ENCODE data around the gene IL1F10.
"Not testable (repeated sequence)": the region's sequence is repeated elsewhere in the genome, so short reads cannot be mapped to it uniquely, and the experiment has no call there.

The IL1F10 gene

DNA sequence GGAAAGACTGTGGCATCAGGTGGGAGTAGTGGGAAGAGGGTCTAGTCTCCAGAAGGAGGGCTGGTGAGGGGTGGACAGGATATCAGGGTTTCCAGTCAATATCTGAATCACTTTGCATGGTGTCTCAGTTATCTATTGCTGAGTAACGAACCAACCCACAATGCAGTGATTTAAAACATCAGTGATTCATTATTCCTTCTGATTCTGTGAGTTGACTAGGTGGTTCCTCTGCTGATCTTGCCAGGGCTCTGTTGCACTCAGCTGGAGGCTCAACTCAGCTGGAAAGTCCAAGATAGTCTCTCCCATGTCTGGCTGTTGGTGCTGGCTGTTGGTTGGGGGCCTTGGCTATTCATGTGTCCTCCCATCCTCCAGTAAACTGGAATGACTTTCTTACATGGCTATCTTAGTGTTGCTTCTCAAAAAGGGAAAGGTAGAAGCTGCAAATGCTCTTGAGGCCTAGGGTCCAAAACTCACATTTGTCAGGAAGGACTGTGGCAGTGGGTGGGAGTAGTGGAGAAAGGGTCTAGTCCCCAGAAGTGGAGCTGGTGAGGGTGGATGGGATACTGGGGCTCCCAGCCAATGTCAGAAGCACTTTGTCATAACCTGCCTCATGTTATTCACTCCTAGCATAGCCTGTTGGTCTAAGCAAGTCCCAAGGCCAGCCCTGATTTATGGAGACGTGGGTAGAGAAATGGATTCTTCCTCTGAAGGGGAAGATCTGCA is 13.9 kb downstream of the IL1F10 start:
- DNase-seq (ENCODE audit: low spot score) = no peak

DNA sequence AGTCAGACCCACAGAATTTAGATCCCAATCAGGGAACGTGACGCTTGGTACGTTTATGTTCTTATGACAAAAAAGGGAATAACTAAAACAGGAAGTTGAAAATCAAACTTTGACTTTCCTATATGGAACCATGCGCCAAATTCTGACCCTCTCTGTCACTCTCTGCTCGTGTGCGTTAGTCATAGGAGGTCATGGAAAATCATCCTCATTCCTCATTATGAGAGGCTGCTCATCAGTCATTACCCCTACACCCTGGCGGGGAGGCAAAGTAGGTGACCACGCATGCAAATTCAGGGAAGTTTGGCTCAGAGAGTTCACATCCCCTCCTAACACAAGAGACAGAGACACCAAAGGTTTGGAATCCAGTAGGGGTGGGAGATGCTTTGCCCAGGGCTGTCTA is 15.5 kb downstream of the IL1F10 start:
- no peak for DNase-seq (ENCODE audit: low spot score)

DNA sequence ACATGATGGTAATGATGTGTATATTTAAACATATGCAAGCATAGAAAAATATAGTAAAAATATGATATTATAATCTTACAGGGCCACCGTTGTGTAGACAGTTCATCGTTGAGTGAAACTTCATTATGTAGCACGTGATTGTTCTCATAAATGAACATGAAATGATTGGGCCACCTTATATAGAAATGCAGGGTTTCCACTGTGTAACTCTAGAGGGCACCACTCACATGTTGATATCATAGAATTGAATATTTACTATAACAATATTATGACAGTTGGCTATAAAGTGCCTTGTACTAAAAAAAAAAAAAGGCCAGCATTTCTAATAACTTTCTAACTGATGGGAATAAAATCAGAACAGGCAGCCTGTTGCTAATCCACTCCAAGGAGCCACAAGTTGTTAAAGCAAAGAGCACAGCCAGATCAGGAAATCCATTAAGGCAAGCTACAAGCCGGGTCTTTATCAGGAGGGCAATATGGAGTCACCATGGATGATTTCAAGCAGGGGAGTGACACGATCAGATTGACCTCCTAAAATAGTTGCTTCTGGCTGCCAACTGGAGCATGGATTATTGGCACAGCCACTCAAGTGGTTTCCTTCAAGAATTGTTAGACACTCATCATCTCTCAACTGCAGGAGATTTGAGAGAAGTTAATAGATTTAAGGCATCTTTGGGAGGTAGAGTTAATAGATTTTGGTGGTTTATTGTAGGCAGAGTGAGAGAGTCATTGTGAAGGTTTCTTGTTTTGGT is 16.7 kb downstream of the IL1F10 start:
- DNase-seq (ENCODE audit: low spot score) = peak; percentile 41

DNA sequence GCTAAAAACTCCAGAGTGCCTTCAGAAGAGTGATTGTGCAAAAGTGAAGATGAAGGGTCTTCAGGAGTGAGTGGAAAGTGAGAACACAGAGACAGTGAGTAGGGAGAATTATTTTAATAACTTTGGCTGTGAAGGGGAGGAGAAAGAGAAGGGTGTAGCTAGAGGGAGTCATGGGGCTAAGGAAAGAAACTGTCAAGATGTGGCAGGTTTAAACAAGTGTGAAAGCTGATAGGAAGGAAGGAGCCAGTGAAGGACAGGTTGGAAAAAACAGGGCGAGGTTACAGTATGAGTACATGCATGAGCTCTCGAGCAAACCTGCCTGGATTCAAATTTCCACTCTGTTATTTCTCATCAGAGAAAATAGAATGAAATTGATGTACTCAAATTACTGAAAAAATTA is 17.8 kb downstream of the IL1F10 start:
- DNase-seq (ENCODE audit: low spot score) = no peak

DNA sequence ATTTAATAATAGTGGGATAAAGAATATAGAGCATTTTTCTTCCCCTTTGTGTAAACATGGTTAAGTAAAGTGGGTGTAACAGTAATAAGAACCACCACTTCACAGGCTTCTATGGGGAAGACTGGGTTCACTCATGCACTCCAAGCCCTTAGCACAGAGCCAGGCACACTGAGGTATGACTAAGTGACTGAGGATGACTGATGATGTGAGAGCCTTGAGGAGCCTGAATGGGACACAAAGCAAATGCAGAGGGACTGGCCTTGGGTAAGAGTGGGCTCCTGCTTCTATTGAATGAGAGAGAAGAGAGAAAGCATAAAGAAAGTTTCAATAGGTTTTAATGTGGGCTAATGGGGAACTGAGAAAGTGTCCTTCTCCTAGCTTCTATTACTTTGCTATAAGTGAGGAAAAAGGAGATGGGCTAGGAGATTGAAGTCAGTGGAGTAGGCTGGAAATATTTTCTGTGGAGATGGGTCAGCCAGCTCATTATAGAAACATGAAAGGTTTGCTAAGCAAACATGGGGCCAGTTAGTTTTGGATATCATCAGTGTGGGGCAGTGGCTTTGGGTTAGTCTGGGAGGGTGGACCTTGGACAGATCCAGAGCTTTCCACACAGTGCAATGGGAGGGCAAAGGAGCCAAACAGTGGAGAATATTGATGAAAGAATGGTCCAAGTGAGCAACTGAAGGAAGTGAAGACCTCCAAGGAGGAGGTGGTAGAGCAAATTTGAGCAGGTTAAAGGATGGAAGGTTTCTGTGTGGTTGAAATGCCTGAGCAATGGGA is 20.6 kb downstream of the IL1F10 start:
- DNase-seq (ENCODE audit: low spot score) = no peak

DNA sequence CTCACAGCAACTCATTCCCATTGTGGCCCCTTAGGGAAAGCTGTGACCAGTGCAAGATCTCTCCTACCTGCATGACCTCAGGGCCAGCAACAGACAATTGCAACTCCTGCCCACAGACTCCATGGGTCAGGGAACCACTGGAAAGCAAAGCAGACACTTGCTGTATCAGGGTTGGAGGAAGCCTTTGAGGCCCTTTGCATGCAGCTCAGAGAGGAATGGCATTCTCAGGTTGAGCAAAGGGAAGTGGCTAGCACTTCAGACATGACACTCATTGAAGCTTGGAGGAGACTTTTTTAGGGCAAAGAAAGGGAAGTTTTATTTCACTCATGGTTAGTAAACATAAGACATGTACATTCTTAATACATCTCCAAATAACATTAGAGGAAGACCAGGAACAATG is 22.1 kb downstream of the IL1F10 start:
- no peak for DNase-seq (ENCODE audit: low spot score)

DNA sequence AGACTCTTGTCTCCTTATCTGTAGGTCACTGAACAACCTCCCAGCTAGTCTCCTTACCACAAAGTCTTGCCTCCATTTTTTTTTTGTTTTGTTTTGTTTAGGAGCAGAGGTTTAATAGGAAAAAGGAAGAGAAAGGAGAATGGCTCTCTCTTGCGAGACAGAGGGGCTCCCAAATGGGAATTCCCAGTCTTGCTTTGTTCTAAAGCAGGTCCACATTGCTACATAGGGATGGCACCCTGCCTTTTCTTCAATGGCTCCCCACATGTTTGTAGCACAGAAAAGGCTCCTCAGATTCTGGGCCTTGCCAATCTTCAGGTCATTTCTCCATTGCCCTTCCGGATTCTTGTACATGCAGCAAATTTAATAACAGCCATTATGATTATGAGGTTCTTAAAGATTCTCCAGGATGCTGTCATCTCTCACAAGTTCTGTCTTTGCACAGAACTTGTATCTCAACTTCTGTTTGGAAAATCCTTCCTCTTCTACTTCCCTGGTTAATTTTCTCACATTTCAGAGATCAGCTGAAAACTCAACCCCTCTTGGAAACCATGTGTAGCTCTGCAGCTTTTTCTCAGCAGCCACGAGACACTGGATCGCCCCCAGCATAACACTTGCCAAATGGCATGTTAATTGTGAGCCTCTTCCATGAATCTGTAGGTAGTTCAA is 23.6 kb downstream of the IL1F10 start:
- DNase-seq (ENCODE audit: low spot score) = no peak

DNA sequence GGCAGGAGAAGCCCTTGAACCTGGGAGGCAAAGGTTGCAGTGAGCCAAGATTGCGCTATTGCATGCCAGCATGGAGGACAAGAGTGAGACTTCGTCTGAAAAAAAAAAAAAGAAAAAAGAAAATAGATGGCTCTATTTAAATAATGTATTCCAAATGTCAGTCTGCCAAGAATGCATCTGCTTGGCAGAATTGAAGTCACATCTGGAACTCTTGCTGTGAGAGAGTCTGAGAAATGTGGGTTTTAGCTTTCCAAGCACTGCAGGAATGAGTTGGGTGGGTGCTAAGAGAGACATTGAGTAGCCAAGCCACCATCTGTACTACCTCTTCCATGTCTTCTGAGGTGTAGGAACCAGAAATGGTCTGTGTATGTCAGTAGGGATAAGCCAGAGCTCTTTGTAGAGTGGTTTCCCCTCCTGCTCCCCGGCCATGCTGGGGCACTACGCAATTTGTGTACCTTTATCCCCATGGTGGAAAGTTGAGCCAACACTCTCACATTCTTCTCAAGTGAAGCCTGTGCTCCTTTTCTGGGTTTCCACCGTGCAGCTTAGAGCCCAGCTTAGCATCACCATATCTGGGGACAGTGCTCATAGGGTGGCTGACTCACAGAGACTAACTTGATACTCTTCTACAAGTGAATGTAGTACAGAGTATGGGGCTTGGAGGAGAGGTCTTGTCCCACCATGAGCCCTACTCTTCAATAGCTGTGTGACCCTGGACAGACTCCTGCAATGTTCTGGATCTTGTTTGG is 25.3 kb downstream of the IL1F10 start:
- DNase-seq (ENCODE audit: low spot score) = no peak

DNA sequence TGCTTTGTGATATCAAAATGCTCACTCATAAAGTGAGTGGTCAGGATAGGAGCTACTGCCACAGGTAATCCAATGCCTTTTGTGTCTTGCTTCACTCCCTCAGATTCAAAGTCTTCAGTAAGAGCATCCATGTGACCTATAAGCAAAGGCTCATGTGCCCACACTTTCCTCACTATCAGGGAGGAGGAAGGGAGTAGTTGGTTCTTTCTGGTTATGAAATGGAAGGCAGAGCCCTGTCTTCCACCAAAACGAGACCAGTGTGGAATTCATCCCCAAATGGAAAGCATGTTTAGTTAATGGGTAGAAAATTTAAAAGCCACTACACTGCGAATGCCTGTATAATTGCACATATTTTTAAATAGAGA is 25.8 kb downstream of the IL1F10 start:
- no peak for DNase-seq (ENCODE audit: low spot score)

DNA sequence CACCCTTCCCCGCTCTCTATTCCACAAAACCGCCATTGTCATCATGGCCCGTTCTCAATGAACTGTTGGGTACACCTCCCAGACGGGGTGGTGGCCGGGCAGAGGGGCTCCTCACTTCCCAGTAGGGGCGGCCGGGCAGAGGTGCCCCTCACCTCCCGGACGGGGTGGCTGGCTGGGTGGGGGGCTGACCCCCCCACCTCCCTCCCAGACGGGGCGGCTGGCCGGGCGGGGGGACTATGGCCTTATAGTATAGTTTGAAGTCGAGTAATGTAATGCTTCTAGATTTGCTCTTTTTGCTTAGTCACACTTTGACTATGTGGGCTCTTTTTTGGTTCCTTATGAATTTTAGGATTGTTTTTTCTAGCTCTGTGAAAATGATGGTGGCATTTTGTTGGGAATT is 28.5 kb downstream of the IL1F10 start:
- DNase-seq (ENCODE audit: low spot score) = not testable (repeated sequence)

DNA sequence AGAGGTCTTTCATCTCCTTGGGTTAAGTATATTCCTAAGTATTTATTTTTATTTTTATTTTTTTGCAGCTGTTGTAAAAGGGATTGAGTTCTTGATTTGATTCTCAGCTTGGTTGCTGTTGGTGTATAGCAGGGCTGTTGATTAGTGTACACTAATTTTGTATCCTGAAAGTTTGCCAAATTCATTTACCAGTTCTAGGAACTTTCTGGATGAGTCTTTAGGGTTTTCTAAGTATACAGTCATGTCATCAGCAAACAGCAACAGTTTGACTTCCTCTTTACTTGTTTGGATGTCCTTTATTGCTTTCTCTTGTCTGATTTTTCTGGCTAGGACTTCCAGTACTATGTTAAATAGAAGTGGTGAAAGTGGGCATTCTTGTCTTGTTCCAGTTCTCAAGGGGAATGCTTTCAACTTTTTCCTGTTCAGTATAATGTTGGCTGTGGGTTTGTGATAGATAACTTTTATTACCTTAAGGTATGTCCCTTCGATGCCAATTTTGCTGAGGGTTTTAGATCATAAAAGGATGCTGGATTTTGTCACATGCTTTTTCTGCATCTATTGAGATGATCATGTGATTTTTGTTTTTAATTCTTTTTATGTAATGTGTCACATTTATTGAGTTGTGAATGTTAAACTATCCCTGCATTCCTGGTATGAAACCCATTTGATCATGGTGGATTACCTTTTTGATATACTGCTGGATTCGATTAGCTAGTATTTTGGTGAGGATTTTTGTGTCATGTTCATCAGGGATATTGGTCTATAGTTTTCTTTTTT is 29.3 kb downstream of the IL1F10 start:
- DNase-seq (ENCODE audit: low spot score) = not testable (repeated sequence)

DNA sequence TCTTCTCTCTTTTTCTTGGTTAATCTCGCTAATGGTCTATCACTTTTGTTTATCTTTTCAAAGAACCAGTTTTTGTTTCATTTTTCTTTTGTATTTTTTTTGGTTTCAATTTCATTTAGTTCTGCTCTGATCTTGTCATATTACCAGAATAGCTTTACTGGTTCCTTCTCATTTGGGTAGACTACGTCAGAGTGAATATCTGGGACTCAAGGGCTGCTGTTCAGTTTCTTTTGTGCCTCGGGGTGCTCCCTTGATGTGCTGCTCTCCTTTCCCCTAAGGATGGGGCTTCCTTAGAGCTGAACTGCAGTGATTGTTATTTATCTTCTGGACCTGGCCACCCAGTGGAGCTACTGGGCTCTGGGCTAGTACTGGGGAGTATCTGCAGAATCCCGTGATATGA is 30.3 kb downstream of the IL1F10 start:
- no peak for DNase-seq (ENCODE audit: low spot score)

DNA sequence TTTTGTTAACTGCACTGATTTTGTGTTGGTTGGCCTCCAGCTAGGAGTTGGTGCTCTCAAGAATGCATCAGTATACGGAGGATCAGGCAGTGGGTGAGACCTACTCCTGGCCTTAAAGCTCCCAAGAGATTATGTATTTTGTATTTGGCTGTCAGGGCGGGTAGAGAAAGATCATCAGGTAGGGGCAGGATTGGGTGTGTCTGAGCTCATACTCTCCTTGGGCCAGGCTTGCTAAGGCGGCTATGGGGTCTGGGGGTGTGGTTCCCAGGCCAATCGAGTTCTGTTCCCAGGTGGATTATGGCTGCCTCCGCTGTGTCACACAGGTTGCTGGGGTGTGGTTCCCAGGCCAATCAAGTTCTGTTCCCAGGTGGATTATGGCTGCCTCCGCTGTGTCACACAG is 30.8 kb downstream of the IL1F10 start:
- no peak for DNase-seq (ENCODE audit: low spot score)

DNA sequence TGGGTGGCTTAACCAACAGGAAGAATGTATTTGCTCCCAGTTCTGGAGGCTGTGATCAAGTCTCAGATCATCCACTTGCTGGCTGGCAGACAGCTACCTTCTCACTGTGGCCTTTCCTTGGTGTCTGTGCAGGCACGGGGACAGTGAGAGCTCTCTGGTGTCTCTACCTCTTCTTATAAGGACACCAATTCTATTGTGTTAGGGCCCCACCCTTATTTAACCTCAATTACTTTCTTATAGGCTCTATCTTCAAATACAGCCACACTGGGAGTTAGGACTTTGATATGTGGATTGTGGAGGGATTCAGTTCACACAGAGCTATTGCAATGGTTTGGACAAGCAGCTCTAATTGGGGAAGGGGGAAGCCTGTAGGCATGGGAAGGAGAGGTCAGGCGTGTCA is 34.4 kb downstream of the IL1F10 start:
- DNase-seq (ENCODE audit: low spot score) = no peak

DNA sequence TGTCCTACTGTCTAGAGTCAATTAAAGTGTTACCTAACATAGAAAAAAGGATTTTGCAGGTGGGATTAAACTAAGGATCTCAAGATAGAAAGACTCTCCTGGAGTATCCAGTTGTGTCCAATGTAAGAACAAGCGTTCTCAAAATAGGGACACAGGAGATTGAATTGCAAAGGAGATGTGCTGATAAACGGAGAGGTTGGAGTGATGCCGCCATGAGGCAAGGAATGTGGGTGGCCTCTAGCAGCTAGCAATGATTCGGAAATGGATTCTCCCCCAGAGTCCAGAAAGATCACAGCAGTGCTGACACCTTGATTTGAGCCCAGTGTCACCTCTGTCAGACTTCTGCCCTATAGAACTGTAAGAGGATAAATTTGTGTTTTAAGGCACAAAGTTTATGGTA is 35.5 kb downstream of the IL1F10 start:
- DNase-seq (ENCODE audit: low spot score) = no peak

DNA sequence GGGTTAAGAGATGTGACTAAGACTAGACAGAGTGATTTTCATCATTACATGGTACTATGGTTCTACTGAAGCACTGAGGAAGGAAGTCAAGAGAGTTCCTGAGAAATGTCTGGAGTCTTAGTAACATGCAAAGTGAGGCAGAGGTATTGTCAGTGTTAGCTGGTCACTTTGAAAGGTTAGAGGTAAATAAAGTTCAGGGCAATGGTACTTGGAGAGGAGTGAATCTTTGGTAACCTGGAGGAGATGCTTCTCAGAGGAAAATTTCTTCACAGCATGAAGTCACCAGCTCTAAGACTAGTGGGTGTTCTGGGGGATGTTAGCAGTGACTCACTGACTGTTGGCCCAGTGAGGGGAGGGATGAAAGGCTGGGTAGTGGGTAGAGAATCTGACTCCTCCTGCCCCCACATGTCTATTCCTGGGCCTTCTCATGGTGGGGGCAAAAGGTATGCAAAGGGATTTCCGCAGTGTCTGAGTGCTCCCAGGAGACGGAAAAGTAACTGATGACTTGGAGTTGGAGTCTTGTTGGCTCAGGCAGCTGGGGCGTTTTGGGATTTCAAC is 36.4 kb downstream of the IL1F10 start:
- DNase-seq (ENCODE audit: low spot score) = no peak

DNA sequence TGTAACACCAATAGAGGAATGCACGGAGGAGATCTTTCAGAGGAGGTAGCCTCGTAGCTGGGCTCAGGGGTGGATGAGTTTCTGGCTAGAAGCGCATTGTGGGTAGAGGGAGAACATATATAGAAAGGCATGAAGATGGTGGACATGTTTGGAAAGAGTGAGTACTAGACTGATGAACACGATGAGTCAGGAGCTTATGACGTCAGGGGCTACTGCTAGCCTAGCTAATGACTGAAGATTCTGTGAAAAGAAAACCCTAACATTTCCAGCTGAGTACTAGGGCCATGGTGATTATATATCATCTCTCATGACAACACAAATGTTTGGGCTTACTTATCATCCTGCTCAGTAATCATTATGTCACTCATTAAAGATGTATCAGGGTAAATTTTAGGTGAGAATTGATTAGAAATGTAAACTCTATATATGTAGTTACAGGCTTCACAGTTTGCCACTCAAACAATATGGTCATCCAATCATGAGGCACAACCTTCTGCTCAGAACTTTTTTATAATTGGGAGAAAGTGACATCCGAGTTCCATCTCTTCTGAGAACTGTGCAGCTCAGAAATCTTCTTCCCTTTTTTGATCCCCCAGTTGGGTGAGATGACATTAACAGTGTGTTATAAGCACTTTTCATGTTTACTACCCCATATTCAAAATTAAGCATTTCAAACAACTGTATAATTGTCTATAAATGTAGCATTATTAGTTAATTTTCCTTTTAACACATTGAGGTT is 37.4 kb downstream of the IL1F10 start:
- DNase-seq (ENCODE audit: low spot score) = no peak

DNA sequence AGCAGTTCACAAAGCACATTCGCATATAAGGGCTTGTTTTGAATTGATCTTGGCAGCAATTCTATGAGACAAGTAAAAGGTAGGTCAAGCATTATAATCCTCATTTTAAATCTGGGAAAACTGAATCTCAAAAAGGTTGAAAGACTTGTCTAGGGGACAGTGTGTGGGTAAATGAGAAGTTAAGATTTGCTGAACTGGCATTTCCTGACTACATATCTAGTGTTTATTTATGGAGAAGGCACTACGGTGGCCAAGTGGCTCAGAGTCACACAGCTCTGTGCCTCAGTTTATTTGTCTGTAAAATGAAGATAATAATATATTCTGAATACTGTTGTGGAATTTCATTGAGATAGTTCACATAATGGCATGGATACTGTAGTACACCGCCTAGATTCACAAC is 43.4 kb downstream of the IL1F10 start:
- DNase-seq (ENCODE audit: low spot score) = no peak

DNA sequence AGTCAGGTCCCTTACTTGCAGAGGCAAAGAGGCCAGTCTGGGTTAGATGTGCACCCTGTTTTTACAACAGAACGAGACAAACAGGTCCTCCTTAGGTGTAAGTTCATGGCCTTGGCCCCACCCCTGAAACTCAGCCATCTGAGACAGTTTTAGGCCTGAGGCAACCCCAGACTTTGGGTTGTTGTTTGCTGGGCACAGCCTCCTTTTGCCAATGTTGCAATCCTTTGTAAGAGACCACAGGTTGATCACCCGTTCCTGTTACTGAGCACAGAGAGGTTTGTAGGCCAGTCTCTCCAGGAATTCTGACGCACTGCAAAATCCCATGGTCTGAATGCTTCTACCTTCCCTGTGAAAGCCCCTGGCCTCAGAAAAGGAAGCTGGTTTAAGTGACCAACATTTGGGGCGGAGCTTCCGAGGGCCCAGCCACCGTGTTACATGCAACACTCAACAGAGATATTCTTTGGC is 44.1 kb downstream of the IL1F10 start:
- DNase-seq (ENCODE audit: low spot score) = no peak

DNA sequence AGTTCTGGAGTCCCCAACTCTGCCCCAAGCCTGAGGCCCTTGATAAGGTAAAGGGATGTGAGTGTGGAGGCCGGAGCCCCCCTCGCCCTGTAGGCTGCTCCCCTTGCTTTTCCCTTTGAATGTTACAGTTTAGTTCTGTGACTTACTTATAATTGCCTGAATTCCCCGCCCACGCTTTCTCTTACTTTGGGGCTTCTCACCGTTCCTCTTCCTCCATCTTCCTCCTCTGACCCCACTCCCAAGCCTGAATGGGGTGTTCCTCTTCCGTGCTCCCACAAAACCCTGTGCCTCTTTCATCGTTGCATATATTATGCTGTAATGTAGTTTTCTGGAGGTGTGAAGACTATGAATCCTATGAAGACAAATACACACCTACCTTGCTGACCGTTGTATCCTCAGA is 44.7 kb downstream of the IL1F10 start:
- DNase-seq (ENCODE audit: low spot score) = no peak

Measured in SW480 (cell line).